ENCODE measurements around the gene CRX.

The CRX gene

DNA sequence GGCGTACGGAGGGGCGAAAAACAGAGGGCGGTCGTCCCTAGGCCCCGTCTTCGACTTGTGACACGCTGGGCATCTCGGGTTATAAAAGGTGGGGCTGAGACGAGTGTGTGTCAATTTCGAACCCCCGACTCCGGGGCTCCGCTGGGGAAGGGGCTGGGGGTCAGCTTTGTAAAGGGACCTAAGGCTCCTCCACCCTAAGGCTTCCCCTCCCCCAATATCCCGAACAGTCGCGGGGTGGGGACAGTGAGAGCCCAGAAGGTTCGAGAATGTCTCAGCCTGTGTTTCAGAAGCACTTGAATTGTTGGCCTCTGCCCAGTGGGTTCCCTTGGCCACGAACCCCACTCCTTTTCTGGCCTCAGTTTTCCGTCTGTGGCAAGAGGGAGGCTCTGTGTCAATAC, 42.8 kb upstream of the CRX start:
- Histone ChIP-seq H3K4me1 (ENCODE audit: low read length) (no peaks in the 10 kb centered on the region), H3K27ac (ENCODE audit: low read length) (no peak overlapping the region), H3K4me2 (ENCODE audit: low read depth, low read length) (peak overlapping the region; percentile 84), H3K27me3 (replicated peaks; ENCODE audit: insufficient read depth, low read length) (peaks cover 8% of the 10 kb centered on the region), H3K9ac (ENCODE audit: low read length) (peak overlapping the region; percentile 93; the same call in 1 of the 2 replicates), H3K9me2 (replicated peaks; ENCODE audit: insufficient read depth, low read length) (no peaks in the 10 kb centered on the region), H2AFZ (ENCODE audit: low read length) (peak overlapping the region; percentile 94), H4K20me1 (ENCODE audit: insufficient read depth, low read length) (no peaks in the 10 kb centered on the region), H3K79me2 (ENCODE audit: low read length) (peaks cover 11% of the 10 kb centered on the region), H3K36me3 (replicated peaks; ENCODE audit: insufficient read depth, low read length) (no peaks in the 10 kb centered on the region), H3K9me3 (replicated peaks; ENCODE audit: insufficient read depth, low read length) (no peaks in the 10 kb centered on the region), H3F3A (ENCODE audit: insufficient read depth, low read length) (no peaks in the 10 kb centered on the region), H3K4me3 (ENCODE audit: low read length) (peak overlapping the region; percentile 87)
- TF ChIP-seq, protein P1, sequence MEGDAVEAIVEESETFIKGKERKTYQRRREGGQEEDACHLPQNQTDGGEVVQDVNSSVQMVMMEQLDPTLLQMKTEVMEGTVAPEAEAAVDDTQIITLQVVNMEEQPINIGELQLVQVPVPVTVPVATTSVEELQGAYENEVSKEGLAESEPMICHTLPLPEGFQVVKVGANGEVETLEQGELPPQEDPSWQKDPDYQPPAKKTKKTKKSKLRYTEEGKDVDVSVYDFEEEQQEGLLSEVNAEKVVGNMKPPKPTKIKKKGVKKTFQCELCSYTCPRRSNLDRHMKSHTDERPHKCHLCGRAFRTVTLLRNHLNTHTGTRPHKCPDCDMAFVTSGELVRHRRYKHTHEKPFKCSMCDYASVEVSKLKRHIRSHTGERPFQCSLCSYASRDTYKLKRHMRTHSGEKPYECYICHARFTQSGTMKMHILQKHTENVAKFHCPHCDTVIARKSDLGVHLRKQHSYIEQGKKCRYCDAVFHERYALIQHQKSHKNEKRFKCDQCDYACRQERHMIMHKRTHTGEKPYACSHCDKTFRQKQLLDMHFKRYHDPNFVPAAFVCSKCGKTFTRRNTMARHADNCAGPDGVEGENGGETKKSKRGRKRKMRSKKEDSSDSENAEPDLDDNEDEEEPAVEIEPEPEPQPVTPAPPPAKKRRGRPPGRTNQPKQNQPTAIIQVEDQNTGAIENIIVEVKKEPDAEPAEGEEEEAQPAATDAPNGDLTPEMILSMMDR (IDR thresholded peaks at IDR 0.05; ENCODE audit: low read length): no peak
- TF ChIP-seq EZH2 (optimal IDR thresholded peaks at IDR 0.05; ENCODE audit: low read depth, low read length) (no peak), EZH2phosphoT487 (IDR thresholded peaks at IDR 0.05; ENCODE audit: low read length) (no peak)
- DNase-seq: no peak

DNA sequence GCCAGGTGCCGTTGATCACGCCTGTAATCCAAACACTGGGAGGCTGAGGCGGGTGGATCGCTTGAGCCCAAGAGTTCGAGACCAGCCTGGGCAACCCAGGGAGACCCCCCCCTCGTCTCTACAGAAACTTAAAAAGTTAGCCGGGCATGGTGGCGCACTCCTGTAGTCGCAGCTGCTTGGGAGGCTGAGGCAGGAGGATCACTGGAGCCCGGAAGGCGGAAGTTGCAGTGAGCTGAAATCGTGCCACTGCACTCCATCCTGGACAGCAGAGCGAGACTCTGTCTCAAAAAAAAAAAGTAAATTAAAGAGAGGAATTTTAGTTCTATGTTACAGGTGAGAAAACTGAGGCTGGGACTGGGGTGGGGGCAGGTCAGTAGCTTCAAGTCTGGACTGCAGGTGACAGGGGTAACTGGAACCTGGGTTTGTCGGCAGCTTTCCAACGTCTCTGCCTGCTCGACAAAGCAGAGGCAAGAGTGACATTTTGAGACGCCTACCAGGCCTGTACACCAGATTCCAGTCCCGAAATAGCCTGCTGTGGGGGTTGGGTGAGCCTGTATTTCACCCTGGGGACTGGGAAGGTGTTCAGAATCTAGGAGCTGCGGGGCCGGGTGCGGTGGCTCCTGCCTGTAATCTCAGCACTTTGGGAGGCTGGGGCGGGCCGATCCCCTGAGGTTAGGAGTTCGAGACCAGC, 42.1 kb upstream of the CRX start:
- no peaks in the 10 kb centered on the region for H3K9me3 ChIP-seq (replicated peaks; ENCODE audit: insufficient read depth, low read length)
- H4K20me1 ChIP-seq (ENCODE audit: insufficient read depth, low read length): no peaks in the 10 kb centered on the region
- no peak for DNase-seq
- H3F3A ChIP-seq (ENCODE audit: insufficient read depth, low read length): no peaks in the 10 kb centered on the region
- TF ChIP-seq EZH2 (optimal IDR thresholded peaks at IDR 0.05; ENCODE audit: low read depth, low read length) (no peak), EZH2phosphoT487 (IDR thresholded peaks at IDR 0.05; ENCODE audit: low read length) (no peak)
- TF ChIP-seq, protein P1 (IDR thresholded peaks at IDR 0.05; ENCODE audit: low read length): no peak
- H2AFZ ChIP-seq (ENCODE audit: low read length): no peak overlapping the region
- no peak overlapping the region for H3K27ac ChIP-seq (ENCODE audit: low read length)
- 0 out of 2 replicates have a peak overlapping the region, but pooled peaks have one; percentile 87 for H3K4me3 ChIP-seq (ENCODE audit: low read length)
- H3K4me1 ChIP-seq (ENCODE audit: low read length): no peaks in the 10 kb centered on the region
- peak overlapping the region; percentile 84 for H3K4me2 ChIP-seq (ENCODE audit: low read depth, low read length)
- 0 out of 2 replicates have a peak, but pooled peaks cover 5% of the 10 kb centered on the region for H3K27me3 ChIP-seq (replicated peaks; ENCODE audit: insufficient read depth, low read length)
- peaks cover 11% of the 10 kb centered on the region for H3K79me2 ChIP-seq (ENCODE audit: low read length)
- H3K36me3 ChIP-seq (replicated peaks; ENCODE audit: insufficient read depth, low read length): no peaks in the 10 kb centered on the region
- H3K9ac ChIP-seq (ENCODE audit: low read length): no peak overlapping the region
- H3K9me2 ChIP-seq (replicated peaks; ENCODE audit: insufficient read depth, low read length): no peaks in the 10 kb centered on the region

DNA sequence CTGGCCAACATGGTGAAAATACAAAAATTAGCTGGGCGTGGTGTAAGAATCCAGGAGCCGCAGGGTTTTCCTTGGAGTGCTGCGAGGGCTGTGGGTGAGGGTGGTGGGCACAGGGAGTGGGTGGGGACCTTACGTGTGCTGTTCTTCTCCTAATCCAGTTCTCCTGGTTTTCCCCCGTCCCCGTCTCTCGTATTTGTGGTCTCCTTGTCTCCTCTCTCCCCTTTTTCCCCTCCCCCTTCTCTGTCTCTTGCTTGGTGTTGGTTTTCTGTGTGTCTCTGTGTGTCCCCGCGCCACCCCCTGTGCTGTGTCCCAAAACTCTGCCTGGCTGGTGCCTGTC, 41.6 kb upstream of the CRX start:
- no peak for DNase-seq
- Histone ChIP-seq H3K4me3 (ENCODE audit: low read length) (no peak overlapping the region), H3K4me1 (ENCODE audit: low read length) (no peaks in the 10 kb centered on the region), H3K36me3 (replicated peaks; ENCODE audit: insufficient read depth, low read length) (no peaks in the 10 kb centered on the region), H4K20me1 (ENCODE audit: insufficient read depth, low read length) (no peaks in the 10 kb centered on the region), H3K4me2 (ENCODE audit: low read depth, low read length) (no peak overlapping the region), H2AFZ (ENCODE audit: low read length) (no peak overlapping the region), H3K79me2 (ENCODE audit: low read length) (peaks cover 11% of the 10 kb centered on the region), H3K27me3 (replicated peaks; ENCODE audit: insufficient read depth, low read length) (0 out of 2 replicates have a peak, but pooled peaks cover 5% of the 10 kb centered on the region), H3F3A (ENCODE audit: insufficient read depth, low read length) (no peaks in the 10 kb centered on the region), H3K27ac (ENCODE audit: low read length) (no peak overlapping the region), H3K9me3 (replicated peaks; ENCODE audit: insufficient read depth, low read length) (no peaks in the 10 kb centered on the region), H3K9me2 (replicated peaks; ENCODE audit: insufficient read depth, low read length) (no peaks in the 10 kb centered on the region), H3K9ac (ENCODE audit: low read length) (no peak overlapping the region)
- TF ChIP-seq, protein P1 (IDR thresholded peaks at IDR 0.05; ENCODE audit: low read length): no peak
- no peak for TF ChIP-seq EZH2 (optimal IDR thresholded peaks at IDR 0.05; ENCODE audit: low read depth, low read length)
- TF ChIP-seq EZH2phosphoT487 (IDR thresholded peaks at IDR 0.05; ENCODE audit: low read length): no peak
